Stomach (tissue), 9 donors: ENCODE data around the gene SVIL. TPM values are rescaled to one million over a fixed set of nuclear protein-coding genes. Genes with fewer than 3 reads are reported as not detected.

ENCODE experiments used
- DNase-seq, 2 donors: peaks; one replicate each; pipeline versions ENCODE4 v3.0.0 to v3.0.0-alpha.2; 2013 to 2019
- H3K27ac ChIP-seq, 5 donors: fragments of 200-600 bp in 4 of 5; sonication (generic) in 4 of 5; one replicate each; pipeline ENCODE4 v1.5.1; 2013 to 2019; ENCODE audit warnings: mild to moderate bottlenecking in 1 of 5, moderate library complexity in 1 of 5
- H3K27me3 ChIP-seq, 3 donors: fragments of 200-600 bp; sonication (generic); one replicate each; pipeline ENCODE4 v1.5.1; 2017 to 2019; ENCODE audit warnings: mixed run types in 1 of 3
- H3K36me3 ChIP-seq, 4 donors: fragments of 200-600 bp; sonication (generic); 1 replicate in 3 of 4; 2 replicates in 1 of 4; pipeline ENCODE4 v1.5.1; 2016 to 2019
- H3K4me1 ChIP-seq, 4 donors: fragments of 200-600 bp; sonication (generic); one replicate each; pipeline ENCODE4 v1.5.1; 2016 to 2019
- H3K4me3 ChIP-seq, 4 donors: fragments of 200-600 bp; sonication (generic) in 3 of 4; one replicate each; pipeline ENCODE4 v1.5.1; 2016 to 2019; ENCODE audit warnings: mild to moderate bottlenecking in 1 of 4
- H3K9me3 ChIP-seq, 4 donors: fragments of 200-600 bp; sonication (generic); one replicate each; pipeline ENCODE4 v1.5.1; 2016 to 2019
- CTCF ChIP-seq, 7 experiments: fragments of 450-650 bp in 4 of 7; fragments of 200-600 bp in 3 of 7; sonication (generic) in 3 of 7; IDR thresholded peaks; one replicate each; pipeline ENCODE4 v1.5.1; 2016 to 2019; ENCODE audit warnings: antibody characterized with exemption in 7 of 7, control low read depth in 2 of 7, mild to moderate bottlenecking in 1 of 7
- EP300 ChIP-seq: sonication (generic); formaldehyde crosslinking; IDR thresholded peaks from one replicate; pipeline ENCODE4 v1.6.1; 2017; ENCODE audit warnings: antibody characterized with exemption
- POLR2A ChIP-seq, 4 donors: fragments of 450-650 bp; IDR thresholded peaks; one replicate each; pipeline ENCODE4 v1.6.1; 2016; ENCODE audit warnings: antibody characterized with exemption in 4 of 4, control low read depth in 2 of 4, mild to moderate bottlenecking in 1 of 4, moderate library complexity in 1 of 4
- POLR2AphosphoS5 ChIP-seq, 3 donors: sonication (generic); formaldehyde crosslinking; IDR thresholded peaks; one replicate each; pipeline ENCODE4 v1.6.1; 2016; ENCODE audit warnings: antibody characterized with exemption in 3 of 3
- WGBS, 5 donors: extraction: QIAGEN DNeasy Blood & Tissue Kit in 3 of 5; methylation state at CpG; one replicate each; pipeline versions ENCODE4 v1.1.5 to v1.1.7; 2013 to 2018; 5-methylcytosine and 5-hydroxymethylcytosine counted together
- intact Hi-C: fragments of 100-400 bp; cut with DNase I; formaldehyde crosslinking; loops from one replicate; pipeline ENCODE4 v1.15.1; 2023; ENCODE audit warnings: low total_unique reads
- polyA plus RNA-seq, 3 donors: library from polyadenylated mRNA; stranded (reverse); fragments of 200-250 nt; gene quantifications; one replicate each; pipeline ENCODE4 v1.2.3, GENCODE V29; 2013
- total RNA-seq, 5 donors: library from RNA; depleted of rRNA; stranded (reverse); fragments of >200 nt; gene quantifications; one replicate each; pipeline versions ENCODE4 v1.1.0 to v1.2.3, GENCODE V29; 2014 to 2016
- donor health status: healthy with polysubstance abuse.
- donor health status: Bipolar disorder and iron deficiency.
- donor health status: healthy.

SVIL gene
- total and polyA plus RNA-seq, 8 donors = 6.8 to 400 (median 112) TPM

DNA sequence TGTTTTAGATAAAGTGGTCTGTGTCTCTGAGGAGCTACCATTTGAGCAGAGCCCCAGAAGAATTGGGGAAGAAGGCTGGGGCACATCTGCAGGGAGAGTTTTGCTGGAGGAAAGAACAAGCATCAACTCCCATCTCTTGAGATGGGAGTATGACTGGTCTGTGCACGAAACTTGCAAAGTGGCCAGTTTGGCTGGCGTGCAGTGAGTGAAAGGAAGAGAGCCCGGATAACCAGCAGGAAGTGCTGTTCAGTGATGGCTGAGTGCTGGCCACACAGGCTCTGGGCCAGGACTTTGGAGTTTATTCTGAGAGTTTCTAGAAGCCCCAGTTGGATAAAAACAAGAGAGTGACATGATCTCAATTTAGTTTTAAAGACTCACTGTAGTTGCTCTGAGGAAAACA, 34.4 kb upstream of the SVIL start:
- intact Hi-C loops = no loop called here
- Histone ChIP-seq H3K27me3 (no peaks in the 10 kb centered on the region), H3K4me1 (peaks cover 0 to 38% (median 21%) of the 10 kb centered on the region in 4 donors), H3K9me3 (no peaks in the 10 kb centered on the region), H3K4me3 (no peak overlapping the region), H3K27ac (peak overlapping the region in 1 of 5 donors; percentile 28), H3K36me3 (peaks cover 0 to 3% (median 0%) of the 10 kb centered on the region in 4 donors)
- DNase-seq = no peak
- 42 to 71% (median 67%) methylated on average over 3 of the region's 3 CpGs for whole genome bisulfite sequencing, 5 donors
- TF ChIP-seq POLR2AphosphoS5 (IDR thresholded peaks at IDR 0.05) (no peak), CTCF (IDR thresholded peaks at IDR 0.05) (no peak), POLR2A (IDR thresholded peaks at IDR 0.05) (no peak), EP300 (no peak)

GRCh38 chr10:29668628-29669027, 33.9 kb upstream of the SVIL start:
- DNase-seq = no peak
- H3K27ac ChIP-seq = peak overlapping the region in 1 of 5 donors; percentile 28
- H3K4me1 ChIP-seq = peaks cover 0 to 38% (median 21%) of the 10 kb centered on the region in 4 donors
- intact Hi-C loops = no loop called here
- H3K9me3 ChIP-seq = no peaks in the 10 kb centered on the region
- peaks cover 0 to 3% (median 0%) of the 10 kb centered on the region in 4 donors for H3K36me3 ChIP-seq
- TF ChIP-seq POLR2A (IDR thresholded peaks at IDR 0.05) (no peak), POLR2AphosphoS5 (IDR thresholded peaks at IDR 0.05) (no peak), CTCF (IDR thresholded peaks at IDR 0.05) (no peak), EP300 (no peak)
- no peak overlapping the region for H3K4me3 ChIP-seq
- H3K27me3 ChIP-seq = no peaks in the 10 kb centered on the region
- 71 to 83% (median 79%) methylated on average over 4 of the region's 4 CpGs for WGBS, 5 donors

DNA sequence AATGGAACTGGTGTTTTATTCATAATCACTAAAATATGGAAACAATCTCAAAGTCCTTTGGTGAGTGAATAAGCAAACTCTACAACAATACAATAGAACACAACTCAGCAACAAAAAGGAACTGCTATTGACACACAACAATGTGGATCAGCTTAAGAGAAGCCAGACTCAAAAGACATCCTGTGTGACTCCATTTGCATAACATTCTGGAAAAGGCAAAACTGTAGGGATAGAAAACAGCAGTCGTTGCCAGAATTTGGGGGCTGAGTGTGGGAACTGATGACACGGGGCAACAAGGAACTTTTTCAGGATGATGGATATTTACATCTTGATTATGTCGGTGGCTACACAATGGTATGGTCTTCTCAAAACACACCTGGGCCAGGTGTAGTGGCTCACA, 32.4 kb upstream of the SVIL start:
- WGBS, 5 donors = 61 to 82% (median 74%) methylated on average over 3 of the region's 3 CpGs
- no peaks in the 10 kb centered on the region for H3K27me3 ChIP-seq
- TF ChIP-seq POLR2A (IDR thresholded peaks at IDR 0.05) = no peak
- TF ChIP-seq POLR2AphosphoS5 (IDR thresholded peaks at IDR 0.05) = no peak
- no peak for TF ChIP-seq EP300
- no peak for TF ChIP-seq CTCF (IDR thresholded peaks at IDR 0.05)
- peaks cover 0 to 38% (median 20%) of the 10 kb centered on the region in 4 donors for H3K4me1 ChIP-seq
- peaks cover 0 to 3% (median 0%) of the 10 kb centered on the region in 4 donors for H3K36me3 ChIP-seq
- H3K4me3 ChIP-seq = no peak overlapping the region
- H3K27ac ChIP-seq = no peak overlapping the region
- no peak for DNase-seq
- H3K9me3 ChIP-seq = no peaks in the 10 kb centered on the region
- intact Hi-C loops = no loop called here

- no peak overlapping the region for H3K27ac ChIP-seq
- peaks cover 0 to 44% (median 23%) of the 10 kb centered on the region in 4 donors for H3K4me1 ChIP-seq
- no peak for DNase-seq
- H3K27me3 ChIP-seq = no peaks in the 10 kb centered on the region
- WGBS, 5 donors = 85 to 96% (median 94%) methylated on average over 7 of the region's 7 CpGs
- H3K36me3 ChIP-seq = peaks cover 0 to 3% (median 0%) of the 10 kb centered on the region in 4 donors
- H3K9me3 ChIP-seq = no peaks in the 10 kb centered on the region
- TF ChIP-seq POLR2A (IDR thresholded peaks at IDR 0.05) (no peak), EP300 (no peak), CTCF (IDR thresholded peaks at IDR 0.05) (no peak), POLR2AphosphoS5 (IDR thresholded peaks at IDR 0.05) (no peak)
- no peak overlapping the region for H3K4me3 ChIP-seq
- intact Hi-C loops = no loop called here
Observed at GRCh38 chr10:29666201-29666600, 31.4 kb upstream of the SVIL start.
